Neural cell (in vitro differentiated cells): ENCODE results near the gene PDE8A. TPM values are rescaled to one million over a fixed set of nuclear protein-coding genes. Genes with fewer than 3 reads are reported as not detected.

Experiments used
- H2AFZ ChIP-seq: fragments of 200-600, 300-800 bp; sonication (generic), shearing (Covaris generic); 2 replicates; pipeline ENCODE4 v1.6.0; 2014; ENCODE audit warnings: low read depth, mild to moderate bottlenecking, antibody characterized with exemption, low read length, moderate library complexity
- H3F3A ChIP-seq: fragments of 200-600 bp; shearing (Covaris generic); 2 replicates; pipeline ENCODE4 v1.6.1; 2016; ENCODE audit warnings: mild to moderate bottlenecking, moderate library complexity, mixed read lengths, antibody characterized with exemption, low read length; ENCODE audit not compliant: insufficient read depth, poor library complexity, severe bottlenecking
- H3K27ac ChIP-seq: fragments of 200-600, 300-800 bp; sonication (generic), shearing (Covaris generic); 2 replicates; pipeline ENCODE4 v1.5.1; 2014; ENCODE audit warnings: mild to moderate bottlenecking, low read length, moderate library complexity
- H3K27me3 ChIP-seq: fragments of 300-800, 200-600 bp; sonication (generic), shearing (Covaris generic); 2 replicates; pipeline ENCODE4 v1.6.0; 2014; ENCODE audit warnings: mild to moderate bottlenecking, low read depth, low read length, moderate library complexity; ENCODE audit not compliant: insufficient read depth
- H3K36me3 ChIP-seq: fragments of 300-800, 200-600 bp; sonication (generic), shearing (Covaris generic); 2 replicates; pipeline ENCODE4 v1.5.1; 2014; ENCODE audit warnings: mild to moderate bottlenecking, antibody characterized with exemption, low read length, moderate library complexity; ENCODE audit not compliant: insufficient read depth
- H3K4me2 ChIP-seq: fragments of 300-800, 200-600 bp; sonication (generic), shearing (Covaris generic); 2 replicates; pipeline ENCODE4 v1.6.0; 2014; ENCODE audit warnings: mild to moderate bottlenecking, low read length
- H3K4me3 ChIP-seq: fragments of 300-800, 200-600 bp; sonication (generic), shearing (Covaris generic); 2 replicates; pipeline ENCODE4 v1.5.1; 2014; ENCODE audit warnings: mild to moderate bottlenecking, low read length, moderate library complexity
- H3K79me2 ChIP-seq: fragments of 200-600 bp; shearing (Covaris generic); replicated peaks from 2 replicates; pipeline ENCODE4 v1.6.0; 2014; ENCODE audit warnings: mild to moderate bottlenecking, low read length, moderate library complexity; ENCODE audit not compliant: insufficient read depth
- H3K9ac ChIP-seq: fragments of 300-800, 200-600 bp; sonication (generic), shearing (Covaris generic); 2 replicates; pipeline ENCODE4 v1.6.1; 2016; ENCODE audit warnings: mild to moderate bottlenecking, low read length, mixed read lengths
- H3K9me2 ChIP-seq: fragments of 200-600 bp; shearing (Covaris generic); 2 replicates; pipeline ENCODE4 v1.6.1; 2016; ENCODE audit warnings: mild to moderate bottlenecking, low read length, mixed read lengths; ENCODE audit not compliant: insufficient read depth
- H3K9me3 ChIP-seq: fragments of 200-600, 300-800 bp; sonication (generic), shearing (Covaris generic); 2 replicates; pipeline ENCODE4 v1.6.1; 2016; ENCODE audit warnings: mild to moderate bottlenecking, mixed run types, low read length, moderate library complexity, mixed read lengths
- H4K20me1 ChIP-seq: fragments of 200-600 bp; shearing (Covaris generic); 2 replicates; pipeline ENCODE4 v1.6.1; 2016; ENCODE audit warnings: mild to moderate bottlenecking, mixed run types; ENCODE audit not compliant: insufficient read depth
- CTCF ChIP-seq: fragments of 450-650 bp; IDR thresholded peaks from 2 replicates; pipeline ENCODE4 v1.5.1; 2014; ENCODE audit warnings: antibody characterized with exemption, mild to moderate bottlenecking, moderate library complexity; ENCODE audit not compliant: poor library complexity, severe bottlenecking
- EP300 ChIP-seq: fragments of 450-650 bp; conservative IDR thresholded peaks from 2 replicates; pipeline ENCODE4 v1.6.1; 2014; ENCODE audit warnings: antibody characterized with exemption, mild to moderate bottlenecking, moderate library complexity; ENCODE audit not compliant: poor library complexity, severe bottlenecking
- EZH2 ChIP-seq: fragments of 200-600, 300-800 bp; shearing (Covaris generic), sonication (generic); IDR thresholded peaks from 2 replicates; pipeline ENCODE4 v1.6.1; 2014; ENCODE audit warnings: antibody characterized with exemption, low read length, borderline replicate concordance, mild to moderate bottlenecking; ENCODE audit not compliant: insufficient read depth, poor library complexity, severe bottlenecking
- MXI1 ChIP-seq: fragments of 450-650 bp; conservative IDR thresholded peaks from 2 replicates; pipeline ENCODE4 v1.6.1; 2014; ENCODE audit warnings: antibody characterized with exemption, mild to moderate bottlenecking; ENCODE audit not compliant: poor library complexity, severe bottlenecking
- POLR2AphosphoS5 ChIP-seq: IDR thresholded peaks from 2 replicates; pipeline ENCODE4 v1.6.1; 2012
- RAD21 ChIP-seq: fragments of 450-650 bp; conservative IDR thresholded peaks from 2 replicates; pipeline ENCODE4 v1.6.1; 2014; ENCODE audit warnings: antibody characterized with exemption, mild to moderate bottlenecking, moderate library complexity
- SMC3 ChIP-seq: fragments of 450-650 bp; conservative IDR thresholded peaks from 2 replicates; pipeline ENCODE4 v1.6.1; 2014; ENCODE audit warnings: antibody characterized with exemption, mild to moderate bottlenecking, moderate library complexity; ENCODE audit not compliant: poor library complexity
- TAF1 ChIP-seq: IDR thresholded peaks from 2 replicates; pipeline ENCODE4 v1.6.1; 2012; ENCODE audit warnings: low read depth
- polyA plus RNA-seq: library from polyadenylated mRNA; depleted of rRNA; stranded (reverse); fragments of >200 nt; gene quantifications from 2 replicates; pipeline ENCODE4 v1.2.3, GENCODE V29; 2014
- TF ChIP-seq, protein P1 (sequence below): IDR thresholded peaks from 2 replicates; pipeline ENCODE4 v1.6.1; 2012; ENCODE audit warnings: borderline replicate concordance

The PDE8A gene
- polyA plus RNA-seq, 1 donor from 2014 or later: 13.2 TPM

GRCh38 chr15:85116925-85117646, 135.4 kb downstream of the PDE8A start:
- H3K4me2 ChIP-seq: no peak overlapping the region
- H3K36me3 ChIP-seq: no peaks in the 10 kb centered on the region
- TF ChIP-seq SMC3 (no peak), POLR2AphosphoS5 (no peak)
- no peak overlapping the region for H3K9ac ChIP-seq
- no peaks in the 10 kb centered on the region for H3F3A ChIP-seq
- no peaks in the 10 kb centered on the region for H3K27me3 ChIP-seq
- H3K9me2 ChIP-seq: no peaks in the 10 kb centered on the region
- no peak overlapping the region for H3K4me3 ChIP-seq
- no peaks in the 10 kb centered on the region for H3K79me2 ChIP-seq
- no peaks in the 10 kb centered on the region for H3K9me3 ChIP-seq
- H2AFZ ChIP-seq: no peak overlapping the region
- H3K27ac ChIP-seq: no peak overlapping the region
- no peaks in the 10 kb centered on the region for H4K20me1 ChIP-seq

DNA sequence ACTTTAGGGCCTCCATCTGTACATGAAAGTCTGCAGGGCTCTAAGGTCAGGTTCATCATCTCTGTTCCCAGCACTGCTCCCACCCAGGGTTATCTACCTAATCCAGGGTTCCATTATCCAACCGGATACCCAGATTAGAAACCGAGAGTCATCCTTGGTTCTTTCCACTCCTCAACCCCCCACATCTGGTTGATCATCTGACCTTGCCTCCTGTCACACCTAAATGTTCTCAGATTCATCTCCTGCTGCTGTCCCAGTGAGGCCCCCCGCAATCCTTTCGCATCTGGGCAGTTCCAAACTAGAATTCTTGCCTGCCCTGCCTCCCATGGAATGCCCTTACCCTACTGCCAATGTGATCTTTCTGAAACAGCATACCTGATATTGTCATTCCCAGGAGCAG, 136.5 kb downstream of the PDE8A start:
- Histone ChIP-seq H3K36me3 (no peaks in the 10 kb centered on the region), H3K79me2 (no peaks in the 10 kb centered on the region), H3K27me3 (no peaks in the 10 kb centered on the region), H2AFZ (no peak overlapping the region), H3K9me2 (no peaks in the 10 kb centered on the region), H3K27ac (no peak overlapping the region), H3K4me3 (no peak overlapping the region), H3K4me2 (no peak overlapping the region), H3K9ac (no peak overlapping the region), H3K9me3 (no peaks in the 10 kb centered on the region), H3F3A (no peaks in the 10 kb centered on the region), H4K20me1 (no peaks in the 10 kb centered on the region)
- TF ChIP-seq, protein P1, sequence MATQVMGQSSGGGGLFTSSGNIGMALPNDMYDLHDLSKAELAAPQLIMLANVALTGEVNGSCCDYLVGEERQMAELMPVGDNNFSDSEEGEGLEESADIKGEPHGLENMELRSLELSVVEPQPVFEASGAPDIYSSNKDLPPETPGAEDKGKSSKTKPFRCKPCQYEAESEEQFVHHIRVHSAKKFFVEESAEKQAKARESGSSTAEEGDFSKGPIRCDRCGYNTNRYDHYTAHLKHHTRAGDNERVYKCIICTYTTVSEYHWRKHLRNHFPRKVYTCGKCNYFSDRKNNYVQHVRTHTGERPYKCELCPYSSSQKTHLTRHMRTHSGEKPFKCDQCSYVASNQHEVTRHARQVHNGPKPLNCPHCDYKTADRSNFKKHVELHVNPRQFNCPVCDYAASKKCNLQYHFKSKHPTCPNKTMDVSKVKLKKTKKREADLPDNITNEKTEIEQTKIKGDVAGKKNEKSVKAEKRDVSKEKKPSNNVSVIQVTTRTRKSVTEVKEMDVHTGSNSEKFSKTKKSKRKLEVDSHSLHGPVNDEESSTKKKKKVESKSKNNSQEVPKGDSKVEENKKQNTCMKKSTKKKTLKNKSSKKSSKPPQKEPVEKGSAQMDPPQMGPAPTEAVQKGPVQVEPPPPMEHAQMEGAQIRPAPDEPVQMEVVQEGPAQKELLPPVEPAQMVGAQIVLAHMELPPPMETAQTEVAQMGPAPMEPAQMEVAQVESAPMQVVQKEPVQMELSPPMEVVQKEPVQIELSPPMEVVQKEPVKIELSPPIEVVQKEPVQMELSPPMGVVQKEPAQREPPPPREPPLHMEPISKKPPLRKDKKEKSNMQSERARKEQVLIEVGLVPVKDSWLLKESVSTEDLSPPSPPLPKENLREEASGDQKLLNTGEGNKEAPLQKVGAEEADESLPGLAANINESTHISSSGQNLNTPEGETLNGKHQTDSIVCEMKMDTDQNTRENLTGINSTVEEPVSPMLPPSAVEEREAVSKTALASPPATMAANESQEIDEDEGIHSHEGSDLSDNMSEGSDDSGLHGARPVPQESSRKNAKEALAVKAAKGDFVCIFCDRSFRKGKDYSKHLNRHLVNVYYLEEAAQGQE: no peak
- no peak for TF ChIP-seq SMC3
- no peak for TF ChIP-seq POLR2AphosphoS5
- no peak for TF ChIP-seq TAF1
- no peak for TF ChIP-seq RAD21
- no peak for TF ChIP-seq EP300
- TF ChIP-seq EZH2: no peak
- no peak for TF ChIP-seq MXI1
- no peak for TF ChIP-seq CTCF
